Measurements from ENCODE around the gene TDRD7. TPM values are rescaled to one million over a fixed set of nuclear protein-coding genes. Genes with fewer than 3 reads are reported as not detected.

The TDRD7 gene
- polyA plus RNA-seq, 1 donor from 2014 or later, result 9.7 TPM

GRCh38 chr9:97376902-97377301 is 35.0 kb upstream of the TDRD7 start:
- Histone ChIP-seq H3F3A (ENCODE audit: insufficient read depth, low read length, poor library complexity, severe bottlenecking) (no peaks in the 10 kb centered on the region), H3K79me2 (replicated peaks; ENCODE audit: insufficient read depth, low read length) (no peaks in the 10 kb centered on the region), H3K27me3 (ENCODE audit: insufficient read depth, low read depth, low read length) (no peaks in the 10 kb centered on the region), H3K4me2 (ENCODE audit: low read length) (no peak overlapping the region), H3K4me3 (ENCODE audit: low read length) (no peak overlapping the region), H3K9ac (ENCODE audit: low read length) (no peak overlapping the region), H3K27ac (ENCODE audit: low read length) (no peak overlapping the region), H2AFZ (ENCODE audit: low read depth, low read length) (no peak overlapping the region), H3K36me3 (ENCODE audit: insufficient read depth, low read length) (no peaks in the 10 kb centered on the region), H3K9me3 (ENCODE audit: low read length) (no peaks in the 10 kb centered on the region), H4K20me1 (ENCODE audit: insufficient read depth) (no peaks in the 10 kb centered on the region), H3K9me2 (ENCODE audit: insufficient read depth, low read length) (no peaks in the 10 kb centered on the region)
- no peak for TF ChIP-seq SMC3 (conservative IDR thresholded peaks at IDR 0.05; ENCODE audit: poor library complexity)
- no peak for TF ChIP-seq POLR2AphosphoS5 (IDR thresholded peaks at IDR 0.05)
- TF ChIP-seq EP300 (conservative IDR thresholded peaks at IDR 0.05; ENCODE audit: poor library complexity, severe bottlenecking), result no peak

GRCh38 chr9:97382099-97382718 is 29.7 kb upstream of the TDRD7 start:
- H2AFZ ChIP-seq (ENCODE audit: low read depth, low read length), result no peak overlapping the region
- no peaks in the 10 kb centered on the region for H3K36me3 ChIP-seq (ENCODE audit: insufficient read depth, low read length)
- no peaks in the 10 kb centered on the region for H4K20me1 ChIP-seq (ENCODE audit: insufficient read depth)
- no peaks in the 10 kb centered on the region for H3K9me2 ChIP-seq (ENCODE audit: insufficient read depth, low read length)
- no peak overlapping the region for H3K4me3 ChIP-seq (ENCODE audit: low read length)
- no peak for TF ChIP-seq CTCF (IDR thresholded peaks at IDR 0.05; ENCODE audit: poor library complexity, severe bottlenecking)
- no peak for TF ChIP-seq MXI1 (conservative IDR thresholded peaks at IDR 0.05; ENCODE audit: poor library complexity, severe bottlenecking)
- TF ChIP-seq EP300 (conservative IDR thresholded peaks at IDR 0.05; ENCODE audit: poor library complexity, severe bottlenecking), result no peak
- no peak for TF ChIP-seq POLR2AphosphoS5 (IDR thresholded peaks at IDR 0.05)
- no peak for TF ChIP-seq REST (IDR thresholded peaks at IDR 0.05; ENCODE audit: borderline replicate concordance)
- TF ChIP-seq SMC3 (conservative IDR thresholded peaks at IDR 0.05; ENCODE audit: poor library complexity), result no peak
- no peak for TF ChIP-seq RAD21 (conservative IDR thresholded peaks at IDR 0.05)
- no peak for TF ChIP-seq TAF1 (IDR thresholded peaks at IDR 0.05; ENCODE audit: low read depth)
- no peak for TF ChIP-seq EZH2 (IDR thresholded peaks at IDR 0.05; ENCODE audit: borderline replicate concordance, insufficient read depth, low read length, poor library complexity, severe bottlenecking)
- H3K4me2 ChIP-seq (ENCODE audit: low read length), result no peak overlapping the region
- H3K27ac ChIP-seq (ENCODE audit: low read length), result no peak overlapping the region
- H3K79me2 ChIP-seq (replicated peaks; ENCODE audit: insufficient read depth, low read length), result no peaks in the 10 kb centered on the region
- no peaks in the 10 kb centered on the region for H3K27me3 ChIP-seq (ENCODE audit: insufficient read depth, low read depth, low read length)
- no peaks in the 10 kb centered on the region for H3K9me3 ChIP-seq (ENCODE audit: low read length)
- no peak overlapping the region for H3K9ac ChIP-seq (ENCODE audit: low read length)
- H3F3A ChIP-seq (ENCODE audit: insufficient read depth, low read length, poor library complexity, severe bottlenecking), result no peaks in the 10 kb centered on the region
